HCT116 (cell line): ENCODE data around the gene BLACAT1. TPM values are rescaled to one million over a fixed set of nuclear protein-coding genes. Genes with fewer than 3 reads are reported as not detected.

Experiments used
- ATAC-seq: fragments of 200-7000 bp; cut with Tn5 transposase; 2 replicates; pipeline ENCODE4 v1.9.1; 2020; ENCODE audit warnings: mild to moderate bottlenecking, moderate library complexity
- BruUV-seq: library from RNA; stranded (reverse); fragments of 400-500 nt; replicated peaks from 2 replicates; lab custom pipeline; 2021; lab: Mats Ljungman, UMichigan
- CTCF ChIA-PET: fragments of 300-600 bp; sonication (Branson Sonifier 250); formaldehyde crosslinking; loops from one replicate; lab custom pipeline; 2021; ENCODE audit warnings: antibody characterized with exemption; lab: Charles Lee
- POLR2A ChIA-PET: fragments of 300-600, 350-600 bp; sonication (Branson Sonifier 250); formaldehyde crosslinking; loops from one replicate; lab custom pipeline; 2021; ENCODE audit warnings: antibody characterized with exemption; lab: Charles Lee
- RAD21 ChIA-PET, 2 experiments: fragments of 300-600 bp; sonication (Branson Sonifier 250); formaldehyde crosslinking; loops; one replicate each; lab custom pipeline; 2023; ENCODE audit warnings: low total read pairs in 2 of 2; ENCODE audit not compliant: uncharacterized antibody in 2 of 2, unreplicated experiment in 2 of 2, low non-redundant PET in 1 of 2; lab: Charles Lee
- DNase-seq: peaks from one replicate; pipeline ENCODE4 v3.0.0-alpha.2; 2010; ENCODE audit warnings: low read depth, low spot score
- H2AFZ ChIP-seq: fragments of 200-600 bp; shearing (Covaris generic), sonication (generic); 2 replicates; pipeline ENCODE4 v1.6.1; 2017; ENCODE audit warnings: low read depth, mixed run types, mixed read lengths, antibody characterized with exemption, low read length; ENCODE audit not compliant: poor library complexity, severe bottlenecking
- H3K27ac ChIP-seq: 2 replicates; pipeline ENCODE4 v1.5.1; 2012; ENCODE audit warnings: low read depth, low read length
- H3K27me3 ChIP-seq: fragments of 200-600 bp; sonication (generic); 2 replicates; pipeline ENCODE4 v1.6.1; 2016; ENCODE audit warnings: mixed run types, low read length, mixed read lengths; ENCODE audit not compliant: insufficient read depth
- H3K36me3 ChIP-seq, 2 experiments: fragments of 200-500 bp in 1 of 2; fragments of 200-600 bp in 1 of 2; sonication (Bioruptor generic) in 1 of 2; sonication (generic) in 1 of 2; 2 replicates each; pipeline versions ENCODE4 v1.5.1 to v1.6.1; 2014 to 2016; ENCODE audit warnings: low read length in 2 of 2, inconsistent platforms in 1 of 2, mixed read lengths in 1 of 2, mixed run types in 1 of 2; ENCODE audit not compliant: insufficient read depth in 2 of 2, control insufficient read depth in 1 of 2
- H3K4me1 ChIP-seq, 2 experiments: fragments of 200-600 bp in 1 of 2; sonication (generic) in 1 of 2; 2 replicates each; pipeline versions ENCODE4 v1.5.1 to v1.6.1; 2012 to 2017; ENCODE audit warnings: low read length in 2 of 2, inconsistent platforms in 1 of 2, mild to moderate bottlenecking in 1 of 2, mixed read lengths in 1 of 2, mixed run types in 1 of 2, moderate library complexity in 1 of 2; ENCODE audit not compliant: insufficient read depth in 2 of 2, control insufficient read depth in 1 of 2
- H3K4me2 ChIP-seq: fragments of 200-600 bp; sonication (generic); 2 replicates; pipeline ENCODE4 v1.6.1; 2017; ENCODE audit warnings: mixed run types, low read length, mixed read lengths
- H3K4me3 ChIP-seq, 2 experiments: fragments of 200-600 bp in 1 of 2; sonication (generic) in 1 of 2; replicated peaks in 1 of 2; 2 replicates each; pipeline ENCODE4 v1.5.1; 2011 to 2016; ENCODE audit warnings: low read length in 2 of 2, control low read depth in 1 of 2, low read depth in 1 of 2, mild to moderate bottlenecking in 1 of 2, mixed read lengths in 1 of 2, mixed run types in 1 of 2
- H3K79me2 ChIP-seq: fragments of 200-600 bp; sonication (generic); 2 replicates; pipeline ENCODE4 v1.6.1; 2017; ENCODE audit warnings: mild to moderate bottlenecking, mixed run types, low read length, moderate library complexity, mixed read lengths; ENCODE audit not compliant: insufficient read depth
- H3K9ac ChIP-seq: fragments of 200-600 bp; sonication (generic); 2 replicates; pipeline ENCODE4 v1.6.1; 2016; ENCODE audit warnings: low read length, mixed read lengths
- H3K9me2 ChIP-seq: fragments of 200-600 bp; sonication (generic), shearing (Covaris generic); 2 replicates; pipeline ENCODE4 v1.6.1; 2017; ENCODE audit warnings: mixed run types, mild to moderate bottlenecking, moderate library complexity; ENCODE audit not compliant: insufficient read depth
- H3K9me3 ChIP-seq, 2 experiments: fragments of 200-500 bp in 1 of 2; fragments of 200-600 bp in 1 of 2; sonication (Bioruptor generic) in 1 of 2; sonication (generic) in 1 of 2; 2 replicates each; pipeline ENCODE4 v1.6.1; 2014 to 2017; ENCODE audit warnings: low read length in 2 of 2, mixed read lengths in 2 of 2, inconsistent platforms in 1 of 2, low read depth in 1 of 2, mild to moderate bottlenecking in 1 of 2, mixed run types in 1 of 2, moderate library complexity in 1 of 2; ENCODE audit not compliant: control insufficient read depth in 1 of 2, insufficient read depth in 1 of 2
- H4K20me1 ChIP-seq: fragments of 200-600 bp; sonication (generic), shearing (Covaris generic); 2 replicates; pipeline ENCODE4 v1.6.1; 2017; ENCODE audit warnings: mixed run types, mild to moderate bottlenecking, moderate library complexity; ENCODE audit not compliant: insufficient read depth
- ATF3 ChIP-seq: IDR thresholded peaks from 2 replicates; pipeline ENCODE4 v1.6.1; 2012
- CBX3 ChIP-seq: IDR thresholded peaks from 2 replicates; pipeline ENCODE4 v1.6.1; 2012; ENCODE audit warnings: low read depth
- CEBPB ChIP-seq: IDR thresholded peaks from 2 replicates; pipeline ENCODE4 v1.6.1; 2012; ENCODE audit warnings: low read depth
- EGR1 ChIP-seq: IDR thresholded peaks from 2 replicates; pipeline ENCODE4 v1.6.1; 2012; ENCODE audit warnings: low read depth
- EZH2 ChIP-seq: fragments of 200-600 bp; sonication (generic); IDR thresholded peaks from 2 replicates; pipeline ENCODE4 v1.6.1; 2017; ENCODE audit warnings: antibody characterized with exemption, mixed run types
- SRF ChIP-seq: IDR thresholded peaks from 2 replicates; pipeline ENCODE4 v1.6.1; 2012; ENCODE audit warnings: low read depth
- YY1 ChIP-seq: IDR thresholded peaks from 2 replicates; pipeline ENCODE4 v1.6.1; 2011; ENCODE audit warnings: low read length, low read depth, moderate library complexity, mild to moderate bottlenecking; ENCODE audit not compliant: insufficient replicate concordance; ENCODE audit errors: extremely low read depth
- ZBTB33 ChIP-seq: IDR thresholded peaks from 2 replicates; pipeline ENCODE4 v1.6.1; 2011; ENCODE audit warnings: mild to moderate bottlenecking, low read length, moderate library complexity; ENCODE audit not compliant: insufficient replicate concordance; ENCODE audit errors: extremely low read depth
- intact Hi-C: fragments of 100-400 bp; cut with micrococcal nuclease; formaldehyde crosslinking; loops from 2 replicates; pipeline ENCODE4 v1.10.0; 2022
- total RNA-seq: library from RNA; stranded (reverse); gene quantifications from one replicate; pipeline ENCODE4 v1.2.1, GENCODE V29; 2021; ENCODE audit not compliant: unreplicated experiment

The BLACAT1 gene
- total RNA-seq, 1 experiment from 2014 or later: 3.9 TPM

- peaks cover 4% of the 10 kb centered on the region; the same call in 1 of the 2 replicates for H3K27me3 ChIP-seq
- peaks cover 0 to 16% of the 10 kb centered on the region in 2 experiments; a peak in 1 of 4 replicates for H3K4me1 ChIP-seq
- H2AFZ ChIP-seq: no peak overlapping the region
- ChIA-PET POLR2A (interaction anchor here (1.6 kb wide), 1 partner anchor 11 kb away, joined by 12 read pairs; no protein-coding TSS in a partner anchor), RAD21 (interaction anchor here (1.1 to 2.0 kb wide), 2 partner anchors 33 to 55 kb away, joined by 3 to 7 read pairs; no protein-coding TSS in a partner anchor), CTCF (interaction anchor here (0.9 to 2.6 kb wide), 10 partner anchors 11 to 159 kb away, joined by 3 to 24 read pairs (median 6); no protein-coding TSS in a partner anchor)
- DNase-seq: no peak
- peak overlapping the region in 1 of 2 experiments; percentile 47; a peak in 2 of 4 replicates for H3K4me3 ChIP-seq
- TF ChIP-seq CEBPB (no peak), SRF (no peak), EGR1 (no peak), YY1 (no peak), ZBTB33 (no peak), EZH2 (no peak), ATF3 (no peak), CBX3 (no peak)
- no peaks in the 10 kb centered on the region for H3K36me3 ChIP-seq
- no peak overlapping the region for H3K27ac ChIP-seq
- intact Hi-C loops: no loop called here
- H3K4me2 ChIP-seq: peak overlapping the region; percentile 71
- no peaks in the 10 kb centered on the region for H3K9me2 ChIP-seq
- no peaks in the 10 kb centered on the region for H3K79me2 ChIP-seq
- no peak for ATAC-seq
- no peaks in the 10 kb centered on the region for H4K20me1 ChIP-seq
- no peaks in the 10 kb centered on the region for H3K9me3 ChIP-seq
- BruUV-seq: no TSS peak
- no peak overlapping the region for H3K9ac ChIP-seq
Observed at GRCh38 chr1:205429762-205430695, 25.8 kb downstream of the BLACAT1 start.
